ENCODE results near the gene PDS5B.

DNA sequence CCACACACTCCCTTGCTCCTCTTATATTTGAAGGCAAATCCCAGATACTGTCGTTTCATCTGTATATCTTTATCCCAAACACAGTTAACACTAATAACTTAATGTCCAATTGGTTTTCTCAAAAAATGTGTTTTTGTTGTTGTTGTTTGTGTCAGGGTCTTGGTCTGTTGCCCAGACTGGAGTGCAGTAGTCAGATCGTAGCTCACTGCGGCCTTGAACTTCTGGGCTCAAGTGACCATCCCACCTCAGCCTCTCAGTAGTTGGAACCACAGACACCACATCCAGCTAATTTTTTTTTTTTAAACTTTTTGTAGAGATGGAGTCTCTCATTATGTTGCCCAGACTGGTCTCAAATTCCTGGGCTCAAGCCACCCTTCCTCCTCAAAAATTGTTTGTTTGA is 137.7 kb downstream of the PDS5B start:
- TF ChIP-seq CTCF (IDR thresholded peaks at IDR 0.05) (no peak), POLR2A (IDR thresholded peaks at IDR 0.05) (no peak), POLR2AphosphoS5 (IDR thresholded peaks at IDR 0.05) (no peak), EP300 (IDR thresholded peaks at IDR 0.05) (no peak)
